HEK293T (cell line): ENCODE data around the gene AGPAT3.

Experiments used
- CTCF ChIA-PET: fragments of 350-600 bp; formaldehyde crosslinking; extraction: SDS; loops from one replicate; lab custom pipeline; 2021; ENCODE audit warnings: antibody characterized with exemption, inconsistent platforms; lab: Yijun Ruan, JAX
- POLR2A ChIA-PET: fragments of 350-600 bp; formaldehyde crosslinking; extraction: SDS; loops from one replicate; lab custom pipeline; 2020; ENCODE audit warnings: antibody characterized with exemption, inconsistent platforms; lab: Yijun Ruan, JAX
- DNase-seq: peaks from one replicate; pipeline ENCODE4 v3.0.0; 2012; ENCODE audit warnings: mixed read lengths; ENCODE audit errors: extremely low spot score
- ARNT ChIP-seq: fragments of 450-650 bp; IDR thresholded peaks from 2 replicates; pipeline ENCODE4 v1.6.1; 2017; ENCODE audit warnings: mild to moderate bottlenecking
- BHLHE40 ChIP-seq: fragments of 450-650 bp; IDR thresholded peaks from 2 replicates; pipeline ENCODE4 v1.6.1; 2016; ENCODE audit warnings: mild to moderate bottlenecking, moderate library complexity, borderline replicate concordance
- CTBP1 ChIP-seq: fragments of 450-650 bp; IDR thresholded peaks from 2 replicates; pipeline ENCODE4 v1.6.1; 2016; ENCODE audit warnings: borderline replicate concordance
- ELF4 ChIP-seq: fragments of 450-650 bp; IDR thresholded peaks from 2 replicates; pipeline ENCODE4 v1.6.1; 2017; ENCODE audit warnings: antibody characterized with exemption
- FOXA1 ChIP-seq: fragments of 450-650 bp; IDR thresholded peaks from 2 replicates; pipeline ENCODE4 v1.6.1; 2016; ENCODE audit warnings: mild to moderate bottlenecking
- FOXK2 ChIP-seq: fragments of 450-650 bp; IDR thresholded peaks from 2 replicates; pipeline ENCODE4 v1.6.1; 2016; ENCODE audit warnings: mild to moderate bottlenecking
- FOXM1 ChIP-seq: fragments of 450-650 bp; IDR thresholded peaks from 2 replicates; pipeline ENCODE4 v1.6.1; 2017; ENCODE audit warnings: mild to moderate bottlenecking, borderline replicate concordance
- HDGF ChIP-seq: fragments of 450-650 bp; IDR thresholded peaks from 2 replicates; pipeline ENCODE4 v1.6.1; 2017; ENCODE audit warnings: antibody characterized with exemption, borderline replicate concordance
- L3MBTL2 ChIP-seq: fragments of 450-650 bp; conservative IDR thresholded peaks from 2 replicates; pipeline ENCODE4 v1.6.1; 2016; ENCODE audit warnings: mild to moderate bottlenecking
- LEF1 ChIP-seq: fragments of 450-650 bp; IDR thresholded peaks from 2 replicates; pipeline ENCODE4 v1.6.1; 2017; ENCODE audit warnings: mild to moderate bottlenecking, borderline replicate concordance
- NFRKB ChIP-seq: fragments of 450-650 bp; IDR thresholded peaks from 2 replicates; pipeline ENCODE4 v1.6.1; 2016; ENCODE audit warnings: mild to moderate bottlenecking, moderate library complexity
- PKNOX1 ChIP-seq: fragments of 450-650 bp; IDR thresholded peaks from 2 replicates; pipeline ENCODE4 v1.6.1; 2016
- SP1 ChIP-seq: fragments of 450-650 bp; IDR thresholded peaks from 2 replicates; pipeline ENCODE4 v1.6.1; 2017
- SUZ12 ChIP-seq: fragments of 450-650 bp; IDR thresholded peaks from 2 replicates; pipeline ENCODE4 v1.6.1; 2016; ENCODE audit warnings: mild to moderate bottlenecking
- TARDBP ChIP-seq: fragments of 450-650 bp; IDR thresholded peaks from 2 replicates; pipeline ENCODE4 v1.6.1; 2016
- ZNF384 ChIP-seq: fragments of 450-650 bp; IDR thresholded peaks from 2 replicates; pipeline ENCODE4 v1.6.1; 2016

AGPAT3 gene

GRCh38 chr21:43858806-43859648, 6.0 kb upstream of the AGPAT3 start:
- ChIA-PET CTCF (no interaction called here), POLR2A (interaction anchor here (1.0 kb wide), 1 partner anchor 114 kb away, joined by 3 read pairs; no protein-coding TSS in a partner anchor)
- no peak for DNase-seq
- no peak for TF ChIP-seq BHLHE40
- no peak for TF ChIP-seq PKNOX1
- TF ChIP-seq CTBP1: no peak
- TF ChIP-seq ZNF384: no peak
- no peak for TF ChIP-seq FOXA1
- no peak for TF ChIP-seq HDGF
- TF ChIP-seq L3MBTL2: no peak
- no peak for TF ChIP-seq FOXK2
- no peak for TF ChIP-seq ELF4

- DNase-seq: no peak
- ChIA-PET POLR2A (interaction anchor here (1.0 kb wide), 1 partner anchor 113 kb away, joined by 3 read pairs; no protein-coding TSS in a partner anchor), CTCF (no interaction called here)
- no peak for TF ChIP-seq NFRKB
- no peak for TF ChIP-seq FOXM1
- no peak for TF ChIP-seq BHLHE40
Observed at GRCh38 chr21:43859747-43860214, 5.2 kb upstream of the AGPAT3 start.

- CTCF ChIA-PET: interaction anchor here (1.0 to 1.2 kb wide), 2 partner anchors 53 to 78 kb away, joined by 4 read pairs; no protein-coding TSS in a partner anchor
- TF ChIP-seq ARNT (no peak), ZNF384 (no peak), L3MBTL2 (no peak), BHLHE40 (no peak), TARDBP (no peak), ELF4 (no peak), SP1 (no peak)
- POLR2A ChIA-PET: no interaction called here
- no peak for DNase-seq
Observed at GRCh38 chr21:43861706-43862105, 3.3 kb upstream of the AGPAT3 start.

- DNase-seq: no peak
- CTCF ChIA-PET: no interaction called here
Observed at GRCh38 chr21:43864313-43864961, 586 bp upstream of the AGPAT3 start.

GRCh38 chr21:43865540-43866259, 677 bp downstream of the AGPAT3 start:
- peak; percentile 48 for DNase-seq
- CTCF ChIA-PET: no interaction called here
- TF ChIP-seq HDGF (no peak), FOXA1 (no peak), FOXK2 (no peak), NFRKB (no peak), PKNOX1 (0 out of 2 replicates have a peak, but pooled peaks have one; percentile 13), ZNF384 (peak; percentile 83), BHLHE40 (no peak), ARNT (no peak), L3MBTL2 (no peak), LEF1 (no peak), SUZ12 (no peak), TARDBP (no peak), ELF4 (no peak), FOXM1 (0 out of 2 replicates have a peak, but pooled peaks have one; percentile 6)
- POLR2A ChIA-PET: interaction anchor here (1.2 kb wide), 1 partner anchor 18 kb away, joined by 4 read pairs; no protein-coding TSS in a partner anchor

More at GRCh38 chr21:43864313-43864961, 586 bp upstream of the AGPAT3 start:
- TF ChIP-seq LEF1 (no peak), NFRKB (no peak), L3MBTL2 (peak; percentile 53; the same call in 1 of the 2 replicates)
- POLR2A ChIA-PET: no interaction called here

GRCh38 chr21:43866260-43866629, 1.2 kb downstream of the AGPAT3 start:
- DNase-seq: peak; percentile 54
- ChIA-PET POLR2A (interaction anchor here (1.2 kb wide), 1 partner anchor 18 kb away, joined by 4 read pairs; no protein-coding TSS in a partner anchor), CTCF (no interaction called here)
- TF ChIP-seq TARDBP (no peak), FOXM1 (no peak), FOXA1 (no peak), CTBP1 (no peak), FOXK2 (no peak), L3MBTL2 (0 out of 2 replicates have a peak, but pooled peaks have one; percentile 15), SP1 (no peak), ZNF384 (no peak)
